ENCODE data around the gene GRIN1. TPM values are rescaled to one million over a fixed set of nuclear protein-coding genes. Genes with fewer than 3 reads are reported as not detected.

GRIN1 gene
- total RNA-seq, 1 donor from 2014 or later = not detected

GRCh38 chr9:137114220-137114612, 24.7 kb upstream of the GRIN1 start:
- H3K9me3 ChIP-seq (replicated peaks) = no peaks in the 10 kb centered on the region
- H3K27me3 ChIP-seq (ENCODE audit: low read depth) = no peaks in the 10 kb centered on the region
- peaks cover 33% of the 10 kb centered on the region for H3K36me3 ChIP-seq
- H3K4me3 ChIP-seq = peak overlapping the region; percentile 94
- TF ChIP-seq CTCF (IDR thresholded peaks at IDR 0.05; ENCODE audit: borderline replicate concordance) = no peak
- peak overlapping the region; percentile 92 for H3K27ac ChIP-seq (replicated peaks)
- H3K4me1 ChIP-seq = peaks cover 46% of the 10 kb centered on the region
- intact Hi-C loops (cut with micrococcal nuclease) = no loop called here
- no peak for DNase-seq

- Histone ChIP-seq H3K36me3 (peaks cover 27% of the 10 kb centered on the region), H3K9me3 (replicated peaks) (no peaks in the 10 kb centered on the region), H3K4me3 (peak within 1 kb of the TSS; percentile 94), H3K27me3 (ENCODE audit: low read depth) (no peaks in the 10 kb centered on the region), H3K27ac (replicated peaks) (peak within 1 kb of the TSS; percentile 92), H3K4me1 (peaks cover 46% of the 10 kb centered on the region)
- DNase-seq = peak; percentile 82
- no peak for TF ChIP-seq CTCF (IDR thresholded peaks at IDR 0.05; ENCODE audit: borderline replicate concordance)
- intact Hi-C loops (cut with micrococcal nuclease) = loop anchor here (5.0 kb wide), 1 partner anchor 122 kb away; no protein-coding TSS in a partner anchor
Measured at GRCh38 chr9:137114613-137115393, 24.2 kb upstream of the GRIN1 start, which contains the start of gene DPP7. Gene DPP7, minus strand, starts transcription at chr9:137114733. Its CDS starts 20 bp downstream, at chr9:137114713.

- no peak for DNase-seq
- Histone ChIP-seq H3K27ac (replicated peaks) (peak overlapping the region; percentile 92), H3K27me3 (ENCODE audit: low read depth) (no peaks in the 10 kb centered on the region), H3K4me1 (peaks cover 46% of the 10 kb centered on the region), H3K9me3 (replicated peaks) (no peaks in the 10 kb centered on the region), H3K4me3 (peak overlapping the region; percentile 94), H3K36me3 (peaks cover 22% of the 10 kb centered on the region)
- intact Hi-C loops (cut with micrococcal nuclease) = loop anchor here (5.0 kb wide), 1 partner anchor 122 kb away; no protein-coding TSS in a partner anchor
- TF ChIP-seq CTCF (IDR thresholded peaks at IDR 0.05; ENCODE audit: borderline replicate concordance) = no peak
Measured at GRCh38 chr9:137115394-137116026, 23.4 kb upstream of the GRIN1 start.

GRCh38 chr9:137116027-137116507, 22.9 kb upstream of the GRIN1 start:
- TF ChIP-seq CTCF (IDR thresholded peaks at IDR 0.05; ENCODE audit: borderline replicate concordance) = no peak
- Histone ChIP-seq H3K4me1 (peaks cover 46% of the 10 kb centered on the region), H3K4me3 (no peak overlapping the region), H3K27me3 (ENCODE audit: low read depth) (no peaks in the 10 kb centered on the region), H3K9me3 (replicated peaks) (no peaks in the 10 kb centered on the region), H3K27ac (replicated peaks) (peak overlapping the region; percentile 92), H3K36me3 (peaks cover 18% of the 10 kb centered on the region)
- no peak for DNase-seq
- intact Hi-C loops (cut with micrococcal nuclease) = loop anchor here (5.0 kb wide), 1 partner anchor 121 kb away; no protein-coding TSS in a partner anchor

GRCh38 chr9:137116728-137117127, 22.2 kb upstream of the GRIN1 start:
- no peaks in the 10 kb centered on the region for H3K9me3 ChIP-seq (replicated peaks)
- H3K4me3 ChIP-seq = peak overlapping the region; percentile 8
- no peaks in the 10 kb centered on the region for H3K27me3 ChIP-seq (ENCODE audit: low read depth)
- DNase-seq = peak; percentile 41
- H3K27ac ChIP-seq (replicated peaks) = peak overlapping the region; percentile 92
- intact Hi-C loops (cut with micrococcal nuclease) = loop anchor here (5.0 kb wide), 1 partner anchor 121 kb away; no protein-coding TSS in a partner anchor
- H3K4me1 ChIP-seq = peaks cover 46% of the 10 kb centered on the region
- peaks cover 14% of the 10 kb centered on the region for H3K36me3 ChIP-seq
- no peak for TF ChIP-seq CTCF (IDR thresholded peaks at IDR 0.05; ENCODE audit: borderline replicate concordance)

All from left ventricle myocardium inferior (tissue), 1 donor.